NCI-H2196 (cell line): Measurements from ENCODE around the gene NPRL2.
A peak's percentile ranks its signal among the peaks of the same experiment; 100 is the strongest.
"Not testable (repeated sequence)": the region's sequence is repeated elsewhere in the genome, so short reads cannot be mapped to it uniquely, and the experiment has no call there.

Experiments used
- DNase-seq: peaks from one replicate; lab custom pipeline; 2025; ENCODE audit not compliant: unreplicated experiment; lab: John Stamatoyannopoulos, UW

NPRL2 gene

GRCh38 chr3:50314816-50315215 lies 35.8 kb downstream of the NPRL2 start:
- no peak for DNase-seq

- no peak for DNase-seq
These were observed 36.2 kb downstream of the NPRL2 start for GRCh38 chr3:50314342-50314741.

- DNase-seq, result not testable (repeated sequence)
These were observed 38.5 kb downstream of the NPRL2 start for GRCh38 chr3:50312041-50312440.

- DNase-seq, result no peak
These were observed 46.0 kb downstream of the NPRL2 start for GRCh38 chr3:50304601-50305000.

- peak; percentile 5 for DNase-seq
These were observed 47.4 kb downstream of the NPRL2 start, which contains the start of gene HYAL1 for GRCh38 chr3:50303013-50303815. TSS of gene HYAL1 (minus strand) at chr3:50303574. CDS start at chr3:50302956, 618 bp downstream.

GRCh38 chr3:50302095-50303012 lies 48.2 kb downstream of the NPRL2 start:
- DNase-seq, result no peak

GRCh38 chr3:50300681-50301254 lies 49.8 kb downstream of the NPRL2 start:
- DNase-seq, result no peak

GRCh38 chr3:50299929-50300680 lies 50.5 kb downstream of the NPRL2 start:
- no peak for DNase-seq

- DNase-seq, result no peak
These were observed 51.0 kb downstream of the NPRL2 start for GRCh38 chr3:50299638-50299928.

- DNase-seq, result peak; percentile 92
These were observed 51.5 kb downstream of the NPRL2 start, which contains the start of the genes HYAL3 and NAA80 for GRCh38 chr3:50298836-50299637. TSS of gene HYAL3 (minus strand) at chr3:50299405. CDS start at chr3:50295602, 3,803 bp downstream. TSS of gene NAA80 (minus strand) at chr3:50299405. CDS start at chr3:50297463, 1,942 bp downstream.

- DNase-seq, result no peak
These were observed 52.5 kb downstream of the NPRL2 start for GRCh38 chr3:50297896-50298725.

GRCh38 chr3:50297384-50297775 lies 53.2 kb downstream of the NPRL2 start:
- no peak for DNase-seq
